GM21717 (cell line): ENCODE measurements around the gene BEST3.

Source experiments
- ATAC-seq: cut with Tn5 transposase; IDR thresholded peaks from one replicate; pipeline ENCODE4 v1.9.1; 2021; ENCODE audit warnings: mild to moderate bottlenecking, moderate library complexity; ENCODE audit not compliant: unreplicated experiment

BEST3 gene

GRCh38 chr12:69698769-69699540 lies at the start of gene BEST3:
BEST3 (minus strand) TSS chr12:69699303; CDS start chr12:69697798, 1,505 bp downstream.
- no peak for ATAC-seq

- ATAC-seq: no peak
Measured at GRCh38 chr12:69744109-69744508, 45.0 kb upstream of the BEST3 start.

GRCh38 chr12:69739287-69740191 lies 40.4 kb upstream of the BEST3 start:
- peak; percentile 48 for ATAC-seq

GRCh38 chr12:69738351-69739286 lies 39.5 kb upstream of the BEST3 start, which contains the start of gene RAB3IP:
RAB3IP (plus strand) TSS chr12:69738860; CDS start chr12:69755409, 16,549 bp downstream.
- peak; percentile 85 for ATAC-seq

- ATAC-seq: no peak
Measured at GRCh38 chr12:69733638-69734037, 34.5 kb upstream of the BEST3 start.

- ATAC-seq: no peak
Measured at GRCh38 chr12:69732088-69732487, 33.0 kb upstream of the BEST3 start.

GRCh38 chr12:69726922-69727321 lies 27.8 kb upstream of the BEST3 start:
- no peak for ATAC-seq

- no peak for ATAC-seq
Measured at GRCh38 chr12:69720750-69721149, 21.6 kb upstream of the BEST3 start.

- ATAC-seq: no peak
Measured at GRCh38 chr12:69719336-69720316, 20.5 kb upstream of the BEST3 start.

- ATAC-seq: no peak
Measured at GRCh38 chr12:69714542-69714941, 15.4 kb upstream of the BEST3 start.

GRCh38 chr12:69712826-69713225 lies 13.7 kb upstream of the BEST3 start:
- ATAC-seq: no peak

GRCh38 chr12:69708649-69709048 lies 9.5 kb upstream of the BEST3 start:
- no peak for ATAC-seq

- ATAC-seq: no peak
Measured at GRCh38 chr12:69704357-69704756, 5.3 kb upstream of the BEST3 start.

- no peak for ATAC-seq
Measured at GRCh38 chr12:69703146-69703642, 4.1 kb upstream of the BEST3 start.

- no peak for ATAC-seq
Measured at GRCh38 chr12:69701826-69702225, 2.7 kb upstream of the BEST3 start.

GRCh38 chr12:69698054-69698453 lies 1.0 kb downstream of the BEST3 start:
- no peak for ATAC-seq

- no peak for ATAC-seq
Measured at GRCh38 chr12:69694123-69694522, 5.0 kb downstream of the BEST3 start.

- ATAC-seq: no peak
Measured at GRCh38 chr12:69689638-69690037, 9.5 kb downstream of the BEST3 start.
